Nephron progenitor cell (in vitro differentiated cells): ENCODE results near the gene PPP1R37.

Source experiments
- DNase-seq: peaks from one replicate; pipeline ENCODE4 v3.0.0; 2021
- H3K27ac Mint-ChIP-seq: 2 replicates; pipeline ENCODE4 v1.8.0; 2021; ENCODE audit warnings: mild to moderate bottlenecking, moderate library complexity, mixed read lengths
- H3K27me3 Mint-ChIP-seq: 2 replicates; pipeline ENCODE4 v1.8.0; 2021; ENCODE audit warnings: mild to moderate bottlenecking, low read depth, mixed read lengths; ENCODE audit not compliant: poor library complexity
- H3K36me3 Mint-ChIP-seq: 2 replicates; pipeline ENCODE4 v1.8.0; 2021; ENCODE audit warnings: low read depth, mixed read lengths
- H3K4me1 Mint-ChIP-seq: 2 replicates; pipeline ENCODE4 v1.8.0; 2021; ENCODE audit warnings: mixed read lengths
- H3K4me3 Mint-ChIP-seq: 2 replicates; pipeline ENCODE4 v1.8.0; 2021; ENCODE audit warnings: mild to moderate bottlenecking, moderate library complexity, mixed read lengths
- H3K9me3 Mint-ChIP-seq: 2 replicates; pipeline ENCODE4 v1.8.0; 2021; ENCODE audit warnings: mild to moderate bottlenecking, moderate library complexity, mixed read lengths
- TF ChIP-seq, protein P1 (sequence below): fragments of 200-600 bp; sonication (generic); IDR thresholded peaks from 2 replicates; pipeline ENCODE4 v1.5.0; 2021; ENCODE audit warnings: antibody characterized with exemption

Gene PPP1R37

DNA sequence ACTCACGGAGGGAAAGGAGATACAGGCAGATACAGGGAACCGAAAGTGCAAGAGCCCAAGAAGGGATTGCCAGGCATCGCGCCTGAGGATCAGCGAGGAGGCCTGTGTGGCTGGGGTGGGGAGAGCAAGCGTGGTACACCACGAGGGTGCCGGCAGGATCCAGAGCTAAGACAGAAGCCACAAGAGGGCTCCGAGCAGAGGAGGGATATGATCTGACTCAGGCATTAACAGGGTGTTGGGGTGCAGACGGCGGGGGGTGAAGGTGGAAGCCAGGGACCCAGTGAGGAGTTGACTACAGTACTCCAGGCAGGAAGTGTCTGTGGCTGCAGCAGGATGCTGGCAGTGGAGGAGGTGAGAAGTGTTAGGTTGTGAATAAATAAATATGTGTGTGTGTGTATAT, 5.4 kb upstream of the PPP1R37 start:
- Mint-ChIP-seq H3K27me3 (peaks cover 3% of the 10 kb centered on the region), H3K27ac (peak overlapping the region; percentile 20), H3K4me1 (peaks cover 16% of the 10 kb centered on the region), H3K4me3 (no peak overlapping the region), H3K36me3 (peaks cover 40% of the 10 kb centered on the region), H3K9me3 (no peaks in the 10 kb centered on the region)
- DNase-seq, result no peak
- TF ChIP-seq, protein P1, sequence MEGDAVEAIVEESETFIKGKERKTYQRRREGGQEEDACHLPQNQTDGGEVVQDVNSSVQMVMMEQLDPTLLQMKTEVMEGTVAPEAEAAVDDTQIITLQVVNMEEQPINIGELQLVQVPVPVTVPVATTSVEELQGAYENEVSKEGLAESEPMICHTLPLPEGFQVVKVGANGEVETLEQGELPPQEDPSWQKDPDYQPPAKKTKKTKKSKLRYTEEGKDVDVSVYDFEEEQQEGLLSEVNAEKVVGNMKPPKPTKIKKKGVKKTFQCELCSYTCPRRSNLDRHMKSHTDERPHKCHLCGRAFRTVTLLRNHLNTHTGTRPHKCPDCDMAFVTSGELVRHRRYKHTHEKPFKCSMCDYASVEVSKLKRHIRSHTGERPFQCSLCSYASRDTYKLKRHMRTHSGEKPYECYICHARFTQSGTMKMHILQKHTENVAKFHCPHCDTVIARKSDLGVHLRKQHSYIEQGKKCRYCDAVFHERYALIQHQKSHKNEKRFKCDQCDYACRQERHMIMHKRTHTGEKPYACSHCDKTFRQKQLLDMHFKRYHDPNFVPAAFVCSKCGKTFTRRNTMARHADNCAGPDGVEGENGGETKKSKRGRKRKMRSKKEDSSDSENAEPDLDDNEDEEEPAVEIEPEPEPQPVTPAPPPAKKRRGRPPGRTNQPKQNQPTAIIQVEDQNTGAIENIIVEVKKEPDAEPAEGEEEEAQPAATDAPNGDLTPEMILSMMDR, result no peak

DNA sequence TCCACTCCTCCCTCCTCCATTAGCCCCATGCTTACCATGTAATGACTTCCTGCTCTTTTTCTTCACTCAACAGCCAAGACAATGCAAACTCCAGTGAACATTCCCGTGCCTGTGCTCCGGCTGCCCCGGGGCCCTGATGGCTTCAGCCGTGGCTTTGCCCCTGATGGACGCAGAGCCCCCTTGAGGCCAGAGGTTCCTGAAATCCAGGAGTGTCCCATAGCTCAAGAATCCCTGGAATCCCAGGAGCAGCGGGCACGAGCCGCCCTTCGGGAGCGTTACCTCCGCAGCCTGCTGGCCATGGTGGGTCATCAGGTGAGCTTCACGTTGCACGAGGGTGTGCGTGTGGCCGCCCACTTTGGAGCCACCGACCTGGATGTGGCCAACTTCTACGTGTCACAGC, 2.9 kb upstream of the PPP1R37 start:
- H3K27ac Mint-ChIP-seq, result peak overlapping the region; percentile 49
- peaks cover 48% of the 10 kb centered on the region for H3K36me3 Mint-ChIP-seq
- H3K4me1 Mint-ChIP-seq, result peaks cover 38% of the 10 kb centered on the region
- no peak for DNase-seq
- peaks cover 3% of the 10 kb centered on the region for H3K27me3 Mint-ChIP-seq
- TF ChIP-seq, protein P1, result no peak
- no peaks in the 10 kb centered on the region for H3K9me3 Mint-ChIP-seq
- H3K4me3 Mint-ChIP-seq, result no peak overlapping the region

DNA sequence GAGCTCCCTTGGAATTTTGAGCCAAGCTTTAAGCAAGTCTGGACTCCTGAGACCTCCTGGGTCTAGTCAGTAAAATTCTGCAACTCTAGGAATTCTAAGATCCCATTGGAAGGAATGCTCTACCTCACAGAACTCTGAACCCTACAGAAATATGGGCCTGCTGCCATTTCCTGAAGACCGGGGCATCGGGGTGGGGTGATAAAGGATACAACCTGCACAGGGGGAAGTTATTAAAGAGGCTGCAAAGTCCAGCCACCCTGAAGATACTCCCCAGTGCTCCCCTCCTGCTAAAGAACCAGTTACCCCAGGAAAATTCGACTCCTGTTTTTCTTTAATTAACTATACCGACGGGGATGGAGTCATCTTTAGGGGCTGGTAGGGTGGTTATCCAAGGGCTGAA, 2.4 kb upstream of the PPP1R37 start:
- H3K4me1 Mint-ChIP-seq, result peaks cover 41% of the 10 kb centered on the region
- peaks cover 3% of the 10 kb centered on the region for H3K27me3 Mint-ChIP-seq
- no peaks in the 10 kb centered on the region for H3K9me3 Mint-ChIP-seq
- peak overlapping the region; percentile 97 for H3K27ac Mint-ChIP-seq
- H3K36me3 Mint-ChIP-seq, result peaks cover 44% of the 10 kb centered on the region
- H3K4me3 Mint-ChIP-seq, result peak overlapping the region; percentile 98
- DNase-seq, result no peak
- TF ChIP-seq, protein P1, result no peak

DNA sequence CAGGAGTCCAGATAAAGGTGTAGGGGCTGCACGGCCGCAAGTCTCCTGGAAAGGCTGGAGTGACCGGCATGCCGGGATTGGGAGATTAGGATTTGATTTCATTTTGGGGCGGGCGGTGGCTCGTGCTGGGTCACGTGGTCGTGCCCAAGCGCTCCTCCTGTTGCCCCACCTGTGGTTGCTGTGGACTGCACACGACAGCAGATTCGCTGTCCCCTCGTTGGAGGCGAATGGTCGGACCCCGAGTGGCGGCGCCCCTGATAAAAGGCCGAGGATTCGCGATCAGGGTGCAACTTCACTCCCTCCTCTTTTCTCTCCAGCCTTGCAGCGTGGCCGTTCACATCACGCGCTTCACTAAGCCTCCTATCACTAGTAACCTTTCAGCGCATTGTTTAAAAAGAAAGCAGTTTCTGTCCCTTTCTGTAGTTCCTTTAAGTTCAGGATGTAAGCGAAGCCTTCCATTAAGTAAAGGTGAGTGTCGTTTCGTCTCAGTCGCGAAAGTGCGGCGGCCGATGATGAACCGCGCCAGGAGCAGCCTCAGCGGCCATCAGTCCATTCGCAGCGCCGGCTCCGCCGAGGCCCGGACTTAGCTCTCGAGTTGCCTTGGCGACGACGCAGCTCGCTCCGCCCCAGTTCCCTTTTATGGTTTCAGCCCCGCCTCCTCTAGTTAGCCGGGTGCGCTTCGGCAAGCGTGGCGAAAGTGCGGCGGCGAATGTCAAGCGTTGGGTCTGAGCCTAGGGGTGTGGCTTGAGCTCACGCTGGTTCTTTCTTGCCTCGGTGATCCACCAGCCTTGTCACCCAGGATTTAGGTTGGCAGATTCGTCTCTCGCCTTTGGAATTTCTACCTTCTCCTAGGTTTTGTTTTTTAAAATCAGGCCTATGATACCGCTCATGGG, 1.7 kb upstream of the PPP1R37 start:
- Mint-ChIP-seq H3K4me3 (peak overlapping the region; percentile 98), H3K27ac (peak overlapping the region; percentile 100), H3K4me1 (peaks cover 47% of the 10 kb centered on the region), H3K9me3 (no peaks in the 10 kb centered on the region), H3K27me3 (peaks cover 3% of the 10 kb centered on the region), H3K36me3 (peaks cover 42% of the 10 kb centered on the region)
- TF ChIP-seq, protein P1, result no peak
- DNase-seq, result peak; percentile 100

DNA sequence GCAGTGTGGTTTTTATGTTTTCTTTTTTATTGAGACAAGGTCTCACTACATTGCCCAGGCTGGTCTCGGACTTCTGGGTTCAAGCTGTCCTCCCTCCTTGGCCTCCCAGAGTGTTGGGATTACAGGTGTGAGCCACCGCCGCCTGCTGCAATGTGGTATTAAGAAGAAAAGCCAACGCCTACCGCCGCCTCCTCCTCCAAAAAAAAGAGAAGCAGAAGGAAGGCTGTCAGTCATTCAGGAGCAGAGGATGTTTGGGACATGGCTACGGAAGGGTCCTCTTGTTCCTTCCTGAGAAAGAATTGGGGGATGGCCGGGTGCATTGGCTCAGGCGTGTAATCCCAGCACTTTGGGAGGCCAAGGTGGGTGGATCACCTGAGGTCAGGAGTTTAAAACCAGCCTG, 1.2 kb downstream of the PPP1R37 start:
- H3K36me3 Mint-ChIP-seq, result peaks cover 26% of the 10 kb centered on the region
- H3K9me3 Mint-ChIP-seq, result no peaks in the 10 kb centered on the region
- peak overlapping the region; percentile 92 for H3K27ac Mint-ChIP-seq
- peaks cover 76% of the 10 kb centered on the region for H3K4me1 Mint-ChIP-seq
- no peaks in the 10 kb centered on the region for H3K27me3 Mint-ChIP-seq
- TF ChIP-seq, protein P1, result no peak
- DNase-seq, result no peak
- peak overlapping the region; percentile 98 for H3K4me3 Mint-ChIP-seq

DNA sequence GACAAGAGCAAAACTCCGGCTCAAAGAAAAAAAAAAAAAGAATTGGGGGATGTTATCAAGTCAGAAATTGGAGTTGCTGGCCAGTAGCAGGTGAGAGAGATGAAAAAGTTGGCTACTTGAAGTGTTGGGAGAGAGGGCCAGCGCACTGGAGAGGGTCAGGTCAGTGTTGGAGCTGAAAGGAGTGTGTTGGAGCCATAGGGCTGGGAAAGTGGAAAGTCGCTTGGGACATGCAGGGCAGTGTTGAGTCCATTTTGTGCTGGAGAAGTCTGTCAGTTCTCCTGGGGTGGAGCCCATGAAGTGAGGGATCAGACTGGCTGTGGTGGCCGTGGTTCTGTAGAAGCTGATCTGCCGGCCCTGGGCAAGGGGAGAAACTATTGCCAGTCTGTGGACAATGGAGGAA, 1.7 kb downstream of the PPP1R37 start:
- Mint-ChIP-seq H3K4me3 (peak overlapping the region; percentile 98), H3K27me3 (no peaks in the 10 kb centered on the region), H3K9me3 (no peaks in the 10 kb centered on the region), H3K4me1 (peaks cover 81% of the 10 kb centered on the region), H3K36me3 (peaks cover 23% of the 10 kb centered on the region), H3K27ac (no peak overlapping the region)
- no peak for DNase-seq
- TF ChIP-seq, protein P1, result no peak
